ENCODE results near the gene ELOVL6.
"Not testable (repeated sequence)": the region's sequence is repeated elsewhere in the genome, so short reads cannot be mapped to it uniquely, and the experiment has no call there.

The ELOVL6 gene

GRCh38 chr4:110160618-110161017 lies 37.8 kb downstream of the ELOVL6 start:
- DNase-seq (ENCODE audit: low read depth in 2 of 2), result no peak

- no peak for DNase-seq (ENCODE audit: low read depth in 2 of 2)
Observed at GRCh38 chr4:110159541-110159940, 38.9 kb downstream of the ELOVL6 start.

GRCh38 chr4:110157580-110157979 lies 40.8 kb downstream of the ELOVL6 start:
- DNase-seq (ENCODE audit: low read depth in 2 of 2), result no peak

GRCh38 chr4:110157166-110157565 lies 41.2 kb downstream of the ELOVL6 start:
- DNase-seq (ENCODE audit: low read depth in 2 of 2), result not testable (repeated sequence)

- DNase-seq (ENCODE audit: low read depth in 2 of 2), result no peak
Observed at GRCh38 chr4:110156442-110156841, 42.0 kb downstream of the ELOVL6 start.

GRCh38 chr4:110155654-110156053 lies 42.8 kb downstream of the ELOVL6 start:
- no peak for DNase-seq (ENCODE audit: low read depth in 2 of 2)

- no peak for DNase-seq (ENCODE audit: low read depth in 2 of 2)
Observed at GRCh38 chr4:110154582-110154981, 43.8 kb downstream of the ELOVL6 start.

- DNase-seq (ENCODE audit: low read depth in 2 of 2), result no peak
Observed at GRCh38 chr4:110152386-110152785, 46.0 kb downstream of the ELOVL6 start.

- DNase-seq (ENCODE audit: low read depth in 2 of 2), result no peak
Observed at GRCh38 chr4:110149089-110149488, 49.3 kb downstream of the ELOVL6 start.

GRCh38 chr4:110142461-110142860 lies 56.0 kb downstream of the ELOVL6 start:
- no peak for DNase-seq (ENCODE audit: low read depth in 2 of 2)

GRCh38 chr4:110139815-110140214 lies 58.6 kb downstream of the ELOVL6 start:
- DNase-seq (ENCODE audit: low read depth in 2 of 2), result no peak

- no peak for DNase-seq (ENCODE audit: low read depth in 2 of 2)
Observed at GRCh38 chr4:110139111-110139510, 59.3 kb downstream of the ELOVL6 start.

- DNase-seq (ENCODE audit: low read depth in 2 of 2), result no peak
Observed at GRCh38 chr4:110138551-110138950, 59.9 kb downstream of the ELOVL6 start.

GRCh38 chr4:110137829-110138228 lies 60.6 kb downstream of the ELOVL6 start:
- DNase-seq (ENCODE audit: low read depth in 2 of 2), result no peak

GRCh38 chr4:110135523-110135922 lies 62.9 kb downstream of the ELOVL6 start:
- no peak for DNase-seq (ENCODE audit: low read depth in 2 of 2)

GRCh38 chr4:110135076-110135475 lies 63.3 kb downstream of the ELOVL6 start:
- no peak for DNase-seq (ENCODE audit: low read depth in 2 of 2)

GRCh38 chr4:110134269-110134869 lies 64.0 kb downstream of the ELOVL6 start:
- no peak for DNase-seq (ENCODE audit: low read depth in 2 of 2)

- DNase-seq (ENCODE audit: low read depth in 2 of 2), result no peak
Observed at GRCh38 chr4:110132816-110133719, 65.3 kb downstream of the ELOVL6 start.

- no peak for DNase-seq (ENCODE audit: low read depth in 2 of 2)
Observed at GRCh38 chr4:110131916-110132315, 66.5 kb downstream of the ELOVL6 start.

GRCh38 chr4:110130576-110131358 lies 67.6 kb downstream of the ELOVL6 start:
- DNase-seq (ENCODE audit: low read depth in 2 of 2), result no peak

GRCh38 chr4:110129544-110129943 lies 68.9 kb downstream of the ELOVL6 start:
- DNase-seq (ENCODE audit: low read depth in 2 of 2), result no peak

GRCh38 chr4:110128472-110128919 lies 69.9 kb downstream of the ELOVL6 start:
- no peak for DNase-seq (ENCODE audit: low read depth in 2 of 2)

Data from stimulated activated CD8-positive, alpha-beta memory T cell treated with anti-CD3 and anti-CD28 coated beads, Interleukin-15, amount 100 ng/mL, for 4 hours (primary cell).